A549 treated with DMSO at 1 μM for 4 hours (cell line): ENCODE data around the gene ZNF181. TPM values are rescaled to one million over a fixed set of nuclear protein-coding genes. Genes with fewer than 3 reads are reported as not detected.

Experiments
- total RNA-seq: library from RNA; stranded (reverse); fragments of 200-300 nt; extraction: Qiagen RNA extraction; gene quantifications from 5 replicates; pipeline ENCODE4 v1.2.3, GENCODE V29; 2022; ENCODE audit warnings: low read depth

Gene ZNF181
- 8.8 to 12.7 TPM (median 10.3 TPM) in 5 replicates for total RNA-seq

DNA sequence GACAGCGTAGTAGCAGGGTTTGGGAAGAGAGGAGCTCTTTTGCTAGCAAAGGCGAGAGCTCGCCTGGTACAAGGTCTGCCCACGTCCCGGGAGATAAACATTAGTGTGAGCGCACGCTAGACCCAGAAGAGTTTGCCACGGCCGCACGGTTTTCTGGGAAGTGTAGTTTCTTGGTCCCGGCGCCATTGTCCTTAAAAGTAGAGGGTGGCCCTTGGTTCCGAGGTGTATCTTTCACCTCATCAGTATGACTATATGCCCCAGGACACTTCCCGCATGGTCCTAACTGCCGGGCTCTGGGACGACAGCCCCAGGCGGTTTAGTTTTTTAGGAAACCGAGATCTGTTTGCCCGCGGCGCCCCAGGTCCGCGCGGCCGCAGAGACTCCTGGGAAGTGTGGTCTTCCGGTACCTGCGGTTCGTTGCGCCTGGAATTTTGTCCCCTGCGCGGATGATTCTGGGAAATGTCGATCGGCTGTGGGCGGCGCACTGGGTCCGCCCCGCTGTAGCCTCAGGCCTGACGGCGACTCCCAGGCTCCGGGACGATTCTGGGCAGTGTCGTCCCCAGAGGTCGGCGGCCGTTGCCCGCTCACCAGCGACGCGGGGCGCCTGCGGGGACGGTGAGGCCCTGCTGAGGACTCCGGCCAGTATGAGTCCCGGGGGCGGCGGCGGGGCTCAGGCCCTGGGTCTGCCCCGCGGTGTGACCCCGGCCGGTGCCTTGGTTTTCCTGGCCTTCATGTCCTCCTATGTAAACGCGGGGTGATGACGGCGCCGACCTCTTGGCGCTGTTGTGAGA, at the start of gene ZNF181:
Gene ZNF181 (plus strand): TSS at position 498 of the 791 bp plus-strand sequence. CDS start 795 bp downstream, outside the sequence.

DNA sequence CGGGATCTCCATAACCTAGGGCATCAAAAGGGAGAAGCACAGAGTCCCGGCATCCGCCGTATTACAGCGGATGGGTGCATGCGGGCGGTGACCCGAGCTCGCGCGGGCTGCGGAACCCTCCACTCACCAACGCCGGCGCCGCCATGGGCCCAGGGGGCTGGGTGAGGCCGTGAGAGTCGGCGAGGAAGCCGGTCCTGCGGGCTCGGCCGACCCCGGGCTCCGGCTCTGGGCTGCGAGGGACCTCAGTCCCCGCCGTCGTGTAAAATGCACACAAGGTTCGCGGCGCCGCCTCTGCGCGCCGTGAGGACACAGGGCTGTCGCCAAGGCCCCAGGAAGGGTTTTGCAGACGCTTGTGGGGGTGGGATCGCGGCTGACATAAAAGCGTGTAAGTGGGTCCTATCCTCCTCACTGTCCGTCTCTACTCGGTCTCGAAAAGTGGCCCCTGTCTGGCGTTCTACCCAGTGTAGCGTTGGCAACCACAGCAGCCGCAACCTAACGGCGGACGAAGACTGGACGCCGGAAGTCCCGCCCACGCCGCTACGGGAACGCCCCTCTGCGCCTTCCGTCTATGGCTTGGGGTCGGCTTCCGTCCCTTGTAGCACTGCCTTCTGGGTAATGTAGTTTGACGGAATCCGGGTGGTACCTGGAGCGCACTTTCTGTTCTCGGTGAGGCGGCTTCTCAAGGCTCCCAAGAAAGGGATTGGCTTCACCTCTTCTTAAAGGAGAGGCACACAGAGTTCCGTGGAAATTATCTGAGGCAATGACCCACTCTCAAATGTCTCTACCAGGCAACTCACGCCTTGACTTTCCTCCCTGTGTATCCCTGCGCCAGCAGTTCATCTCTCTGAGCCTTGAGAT, 38.9 kb downstream of the ZNF181 start, which contains the start of gene ZNF599:
Gene ZNF599 (minus strand): TSS at position 519 of the 858 bp plus-strand sequence. CDS start 374 bp downstream, at position 145.

Other genes with a start within 250 kb of the ZNF181 start
- 0.03 to 0.19 TPM (median 0.08 TPM) in 3 of 5 replicates, not detected in the others for gene SCGB2B2, start 57.1 kb upstream of the ZNF181 start, total RNA-seq
- 14.6 to 20.3 TPM (median 17.5 TPM) in 5 replicates for gene ZNF302, start 56.6 kb upstream of the ZNF181 start, total RNA-seq
- gene ZNF599, start 39.0 kb downstream of the ZNF181 start, total RNA-seq = 2.2 to 3.4 TPM (median 2.9 TPM) in 5 replicates
- gene ZNF30, start 192.7 kb downstream of the ZNF181 start, total RNA-seq = 4.9 to 6.6 TPM (median 5.6 TPM) in 5 replicates
- 1.7 to 2.0 TPM (median 2.0 TPM) in 5 replicates for gene ZNF792, start 230.0 kb downstream of the ZNF181 start, total RNA-seq